GM13977 (cell line): Measurements from ENCODE around the gene KLF2.
A peak's percentile ranks its signal among the peaks of the same experiment; 100 is the strongest.

Experiments
- DNase-seq: peaks from one replicate; pipeline ENCODE4 v3.0.0; 2012; ENCODE audit warnings: low spot score
- CTCF ChIP-seq: IDR thresholded peaks from 2 replicates; pipeline ENCODE4 v1.5.1; 2012; ENCODE audit warnings: mild to moderate bottlenecking, control low read depth; ENCODE audit not compliant: insufficient read depth; ENCODE audit errors: extremely low read depth, missing control alignments
- in situ Hi-C: fragments of 300-500 bp; cut with MboI; formaldehyde crosslinking; loops from one replicate; pipeline ENCODE4 v1.12.0; 2022; ENCODE audit warnings: low sequenced_read_pairs, low pct_unique_long_range_greater_than_20kb, mixed read lengths, inconsistent platforms; ENCODE audit not compliant: unreplicated experiment

The KLF2 gene

GRCh38 chr19:16327911-16328823, 3.5 kb downstream of the KLF2 start:
- in situ Hi-C loops: no loop called here
- DNase-seq: peak; percentile 55
- TF ChIP-seq CTCF: no peak

- in situ Hi-C loops: no loop called here
- peak; percentile 33 for TF ChIP-seq CTCF
- no peak for DNase-seq
Observed at GRCh38 chr19:16328824-16329482, 4.3 kb downstream of the KLF2 start.

- TF ChIP-seq CTCF: no peak
- DNase-seq: peak; percentile 79
- in situ Hi-C loops: no loop called here
Observed at GRCh38 chr19:16330368-16330801, 5.8 kb downstream of the KLF2 start.

- in situ Hi-C loops: no loop called here
- DNase-seq: no peak
- TF ChIP-seq CTCF: no peak
Observed at GRCh38 chr19:16330806-16331690, 6.4 kb downstream of the KLF2 start.

GRCh38 chr19:16333001-16333586, 8.5 kb downstream of the KLF2 start:
- in situ Hi-C loops: no loop called here
- TF ChIP-seq CTCF: no peak
- no peak for DNase-seq

- DNase-seq: no peak
- in situ Hi-C loops: no loop called here
- TF ChIP-seq CTCF: no peak
Observed at GRCh38 chr19:16334411-16334810, 9.8 kb downstream of the KLF2 start.
